SU-DHL-6 (cell line): ENCODE results near the gene KCTD6.

ENCODE experiments used
- EZH2phosphoT487 ChIP-seq: fragments of 200-600 bp; sonication (generic), shearing (Covaris generic); conservative IDR thresholded peaks from 2 replicates; pipeline ENCODE4 v1.6.1; 2018; ENCODE audit warnings: mild to moderate bottlenecking, antibody characterized with exemption, low read length, moderate library complexity, mixed read lengths
- TF ChIP-seq, protein P1 (sequence below): fragments of 200-600 bp; sonication (generic); IDR thresholded peaks from one replicate; pipeline ENCODE4 v1.5.1; 2017; ENCODE audit warnings: antibody characterized with exemption, mild to moderate bottlenecking, low read length, moderate library complexity; ENCODE audit not compliant: insufficient read depth, poor library complexity, severe bottlenecking

DNA sequence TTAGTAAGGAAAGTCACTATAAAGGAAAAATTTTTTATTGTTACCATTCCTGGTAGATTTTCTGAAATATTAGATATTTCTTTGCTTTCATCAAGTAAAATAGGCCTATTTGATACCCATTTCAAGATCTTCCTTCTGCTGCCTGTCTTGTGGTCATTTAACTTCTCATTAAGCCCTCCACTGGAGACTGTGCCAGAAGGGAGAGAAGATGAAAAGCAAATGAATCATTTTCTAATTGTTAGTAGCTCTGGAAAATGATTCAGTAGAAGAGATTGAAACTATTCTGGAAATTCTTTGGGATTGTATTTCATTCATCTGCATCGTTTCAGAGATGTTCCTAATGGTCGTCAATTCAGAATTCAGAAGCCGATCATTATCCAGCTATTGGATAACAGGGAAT, 3.2 kb downstream of the KCTD6 start:
- TF ChIP-seq, protein P1, sequence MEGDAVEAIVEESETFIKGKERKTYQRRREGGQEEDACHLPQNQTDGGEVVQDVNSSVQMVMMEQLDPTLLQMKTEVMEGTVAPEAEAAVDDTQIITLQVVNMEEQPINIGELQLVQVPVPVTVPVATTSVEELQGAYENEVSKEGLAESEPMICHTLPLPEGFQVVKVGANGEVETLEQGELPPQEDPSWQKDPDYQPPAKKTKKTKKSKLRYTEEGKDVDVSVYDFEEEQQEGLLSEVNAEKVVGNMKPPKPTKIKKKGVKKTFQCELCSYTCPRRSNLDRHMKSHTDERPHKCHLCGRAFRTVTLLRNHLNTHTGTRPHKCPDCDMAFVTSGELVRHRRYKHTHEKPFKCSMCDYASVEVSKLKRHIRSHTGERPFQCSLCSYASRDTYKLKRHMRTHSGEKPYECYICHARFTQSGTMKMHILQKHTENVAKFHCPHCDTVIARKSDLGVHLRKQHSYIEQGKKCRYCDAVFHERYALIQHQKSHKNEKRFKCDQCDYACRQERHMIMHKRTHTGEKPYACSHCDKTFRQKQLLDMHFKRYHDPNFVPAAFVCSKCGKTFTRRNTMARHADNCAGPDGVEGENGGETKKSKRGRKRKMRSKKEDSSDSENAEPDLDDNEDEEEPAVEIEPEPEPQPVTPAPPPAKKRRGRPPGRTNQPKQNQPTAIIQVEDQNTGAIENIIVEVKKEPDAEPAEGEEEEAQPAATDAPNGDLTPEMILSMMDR: no peak
- TF ChIP-seq EZH2phosphoT487: no peak
